A673 (cell line): Measurements from ENCODE around the gene IDNK.

Experiments
- CTCF ChIP-seq: fragments of 300-800, 200-600 bp; sonication (generic); conservative IDR thresholded peaks from 2 replicates; pipeline ENCODE4 v1.5.1; 2017; ENCODE audit warnings: low read depth, mild to moderate bottlenecking, antibody characterized with exemption, low read length, moderate library complexity, mixed read lengths
- EZH2 ChIP-seq: fragments of 200-600 bp; sonication (generic); IDR thresholded peaks from 2 replicates; pipeline ENCODE4 v1.6.1; 2017; ENCODE audit warnings: borderline replicate concordance, low read depth, mild to moderate bottlenecking, mixed read lengths, antibody characterized with exemption, low read length; ENCODE audit not compliant: poor library complexity, severe bottlenecking

GRCh38 chr9:83630938-83631457 is 8.1 kb downstream of the IDNK start:
- TF ChIP-seq EZH2 (no peak), CTCF (no peak)
